Measurements from ENCODE around the gene ICAM4. TPM values are rescaled to one million over a fixed set of nuclear protein-coding genes. Genes with fewer than 3 reads are reported as not detected.

ICAM4 gene
- total RNA-seq, 2 experiments from 2014 or later: 0.38 TPM; not detected in 1

- Histone ChIP-seq H3K79me2 (ENCODE audit: insufficient read depth, low read depth, low read length) (peaks cover 26% of the 10 kb centered on the region), H4K20me1 (ENCODE audit: insufficient read depth, low read length) (peaks cover 12% of the 10 kb centered on the region), H3K4me1 (ENCODE audit: insufficient read depth, low read length, poor library complexity, severe bottlenecking) (peaks cover 11% of the 10 kb centered on the region), H3K9me2 (ENCODE audit: insufficient read depth, low read length) (no peaks in the 10 kb centered on the region), H2AFZ (ENCODE audit: low read length) (no peak overlapping the region), H3K4me2 (ENCODE audit: low read length) (no peak overlapping the region), H3K9me3 (ENCODE audit: low read length) (no peaks in the 10 kb centered on the region), H3K4me3 (ENCODE audit: low read depth, low read length, poor library complexity, severe bottlenecking) (no peak overlapping the region), H3K27ac (ENCODE audit: low read depth, low read length, poor library complexity, severe bottlenecking) (no peak overlapping the region), H3K36me3 (ENCODE audit: insufficient read depth, low read length) (peaks cover 96% of the 10 kb centered on the region)
- intact Hi-C loops (cut with micrococcal nuclease; ENCODE audit: unreplicated experiment): no loop called here
- DNase-seq (ENCODE audit: low spot score): no peak
- POLR2A ChIA-PET: no interaction called here
- TF ChIP-seq CTCF (conservative IDR thresholded peaks at IDR 0.05; ENCODE audit: low read length) (no peak), EZH2phosphoT487 (IDR thresholded peaks at IDR 0.05; ENCODE audit: borderline replicate concordance, low read depth, low read length) (no peak)
- CTCF ChIA-PET (ENCODE audit: unreplicated experiment): no interaction called here
- no TSS peak for BruUV-seq (replicated peaks)
Measured at GRCh38 chr19:10327793-10328192, 41.0 kb downstream of the ICAM4 start.

- Histone ChIP-seq H3K79me2 (ENCODE audit: insufficient read depth, low read depth, low read length) (peaks cover 30% of the 10 kb centered on the region), H3K4me3 (ENCODE audit: low read depth, low read length, poor library complexity, severe bottlenecking) (no peak overlapping the region), H3K27ac (ENCODE audit: low read depth, low read length, poor library complexity, severe bottlenecking) (no peak overlapping the region), H3K9me3 (ENCODE audit: low read length) (no peaks in the 10 kb centered on the region), H3K9me2 (ENCODE audit: insufficient read depth, low read length) (no peaks in the 10 kb centered on the region), H3K4me1 (ENCODE audit: insufficient read depth, low read length, poor library complexity, severe bottlenecking) (peaks cover 12% of the 10 kb centered on the region), H2AFZ (ENCODE audit: low read length) (no peak overlapping the region), H3K4me2 (ENCODE audit: low read length) (no peak overlapping the region), H3K36me3 (ENCODE audit: insufficient read depth, low read length) (peaks cover 86% of the 10 kb centered on the region), H4K20me1 (ENCODE audit: insufficient read depth, low read length) (peaks cover 12% of the 10 kb centered on the region)
- ChIA-PET POLR2A (no interaction called here), CTCF (ENCODE audit: unreplicated experiment) (no interaction called here)
- DNase-seq (ENCODE audit: low spot score): no peak
- no peak for TF ChIP-seq CTCF (conservative IDR thresholded peaks at IDR 0.05; ENCODE audit: low read length)
- TF ChIP-seq EZH2phosphoT487 (IDR thresholded peaks at IDR 0.05; ENCODE audit: borderline replicate concordance, low read depth, low read length): no peak
- BruUV-seq (replicated peaks): no TSS peak
- intact Hi-C loops (cut with micrococcal nuclease; ENCODE audit: unreplicated experiment): no loop called here
Measured at GRCh38 chr19:10328558-10329429, 42.0 kb downstream of the ICAM4 start.

- no peak for DNase-seq (ENCODE audit: low spot score)
- peaks cover 79% of the 10 kb centered on the region for H3K36me3 ChIP-seq (ENCODE audit: insufficient read depth, low read length)
- intact Hi-C loops (cut with micrococcal nuclease; ENCODE audit: unreplicated experiment): no loop called here
- H3K4me1 ChIP-seq (ENCODE audit: insufficient read depth, low read length, poor library complexity, severe bottlenecking): peaks cover 19% of the 10 kb centered on the region
- H3K79me2 ChIP-seq (ENCODE audit: insufficient read depth, low read depth, low read length): peaks cover 30% of the 10 kb centered on the region
- H3K9me3 ChIP-seq (ENCODE audit: low read length): no peaks in the 10 kb centered on the region
- TSS peak; percentile 7 for BruUV-seq (replicated peaks)
- peaks cover 12% of the 10 kb centered on the region for H4K20me1 ChIP-seq (ENCODE audit: insufficient read depth, low read length)
- TF ChIP-seq CTCF (conservative IDR thresholded peaks at IDR 0.05; ENCODE audit: low read length): no peak
- no peak for TF ChIP-seq EZH2phosphoT487 (IDR thresholded peaks at IDR 0.05; ENCODE audit: borderline replicate concordance, low read depth, low read length)
- H2AFZ ChIP-seq (ENCODE audit: low read length): no peak overlapping the region
- no peaks in the 10 kb centered on the region for H3K9me2 ChIP-seq (ENCODE audit: insufficient read depth, low read length)
- no peak overlapping the region for H3K27ac ChIP-seq (ENCODE audit: low read depth, low read length, poor library complexity, severe bottlenecking)
- CTCF ChIA-PET (ENCODE audit: unreplicated experiment): interaction anchor here (0.5 to 0.9 kb wide), 2 partner anchors 28 to 222 kb away, joined by 3 to 7 read pairs; no protein-coding TSS in a partner anchor
- H3K4me2 ChIP-seq (ENCODE audit: low read length): no peak overlapping the region
- no peak overlapping the region for H3K4me3 ChIP-seq (ENCODE audit: low read depth, low read length, poor library complexity, severe bottlenecking)
- POLR2A ChIA-PET: interaction anchor here (0.6 to 1.7 kb wide), 3 partner anchors 11 to 75 kb away, joined by 3 to 6 read pairs (median 5); partner anchors contain the start of gene ICAM5
Measured at GRCh38 chr19:10329555-10329954, 42.8 kb downstream of the ICAM4 start.

All from OCI-LY7 (cell line).